Measurements from ENCODE around the gene CHCHD6.

Gene CHCHD6

GRCh38 chr3:126706631-126707030 lies 2.6 kb downstream of the CHCHD6 start:
- DNase-seq = no peak

GRCh38 chr3:126711121-126711760 lies 7.2 kb downstream of the CHCHD6 start:
- DNase-seq = no peak

DNA sequence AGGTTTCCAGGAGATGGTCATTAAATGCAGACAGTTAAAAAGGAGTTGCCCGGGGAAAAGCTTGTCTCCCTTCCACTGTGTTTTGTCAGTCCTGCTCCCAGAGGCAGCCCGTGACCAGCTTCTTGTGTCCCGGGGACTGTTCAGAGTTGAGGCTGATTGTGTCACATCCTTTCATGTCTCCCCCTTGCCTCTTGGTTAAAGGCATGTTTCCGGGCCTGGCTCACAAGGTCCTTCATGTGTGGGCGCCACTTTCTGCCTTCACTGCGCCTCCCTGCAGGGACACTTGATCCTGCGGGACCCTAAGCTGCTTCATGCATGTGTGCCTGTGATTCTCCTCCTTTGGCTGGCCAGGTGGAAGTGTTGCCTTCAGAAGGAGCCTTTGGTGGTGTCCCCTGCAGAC lies 9.2 kb downstream of the CHCHD6 start:
- DNase-seq = no peak

- no peak for DNase-seq
Measured at GRCh38 chr3:126714276-126714900, 10.3 kb downstream of the CHCHD6 start.

DNA sequence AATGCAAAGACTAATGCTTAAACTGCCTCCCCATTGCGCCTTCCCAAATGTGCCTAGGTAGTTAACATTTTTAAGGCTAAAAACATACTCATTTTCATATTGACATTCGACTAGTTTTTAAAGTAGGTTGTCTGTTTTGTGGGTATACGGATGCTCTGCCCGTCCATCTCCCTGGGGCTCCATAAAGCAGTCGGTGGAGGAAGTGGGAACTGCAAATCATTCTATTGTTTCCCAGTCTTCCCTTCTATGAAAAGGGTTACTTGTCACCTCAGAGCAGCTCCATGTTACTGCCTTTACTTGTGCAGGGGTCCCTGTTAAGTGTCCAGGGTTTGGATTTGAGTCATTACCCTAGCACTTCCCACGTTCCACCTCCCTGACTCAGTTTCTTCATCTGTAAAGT lies 10.9 kb downstream of the CHCHD6 start:
- no peak for DNase-seq

DNA sequence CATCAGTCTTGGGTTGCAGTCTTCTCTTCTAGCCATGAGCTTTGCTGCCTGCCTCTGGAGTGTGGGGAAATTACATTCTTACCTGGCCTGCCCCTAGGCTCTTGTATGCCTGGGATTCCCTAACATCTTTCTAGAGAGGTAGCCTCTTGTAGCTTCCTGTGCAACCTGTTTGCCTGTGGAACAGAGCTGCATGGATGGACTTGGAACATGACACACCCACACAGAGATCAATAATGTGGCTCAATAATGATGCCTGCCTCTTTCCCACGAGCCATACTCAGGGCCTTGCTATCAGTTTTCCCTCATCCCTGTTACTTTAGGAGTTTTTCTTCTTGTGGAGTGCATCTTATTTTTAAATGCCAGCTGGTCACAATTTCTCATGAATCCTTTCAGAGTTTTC lies 11.4 kb downstream of the CHCHD6 start:
- DNase-seq = no peak

GRCh38 chr3:126716057-126716456 lies 12.0 kb downstream of the CHCHD6 start:
- no peak for DNase-seq

- no peak for DNase-seq
Measured at GRCh38 chr3:126718561-126719445, 14.8 kb downstream of the CHCHD6 start.

- DNase-seq = no peak
Measured at GRCh38 chr3:126720596-126720995, 16.6 kb downstream of the CHCHD6 start.

- DNase-seq = no peak
Measured at GRCh38 chr3:126721246-126721645, 17.2 kb downstream of the CHCHD6 start.

DNA sequence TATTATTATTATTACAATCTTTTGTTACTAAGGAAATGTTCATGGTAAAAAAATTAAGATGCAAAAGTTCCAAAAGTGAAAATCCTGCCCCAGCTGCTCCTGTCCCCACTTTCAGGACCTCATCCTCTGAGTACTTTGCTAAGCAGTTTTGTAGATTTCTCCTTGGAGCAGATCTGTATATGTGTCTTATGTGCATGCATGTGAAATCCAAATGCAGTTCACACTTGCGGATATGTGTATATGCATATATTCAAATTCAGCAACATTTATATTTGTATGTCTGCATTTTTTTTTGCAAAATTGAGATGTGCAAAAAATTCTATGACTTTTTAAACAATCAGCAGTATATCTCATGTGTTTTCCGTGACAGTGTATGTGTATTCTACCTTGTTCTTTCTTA lies 19.2 kb downstream of the CHCHD6 start:
- no peak for DNase-seq

- DNase-seq = no peak
Measured at GRCh38 chr3:126723801-126724200, 19.8 kb downstream of the CHCHD6 start.

- DNase-seq = no peak
Measured at GRCh38 chr3:126728680-126729079, 24.6 kb downstream of the CHCHD6 start.

DNA sequence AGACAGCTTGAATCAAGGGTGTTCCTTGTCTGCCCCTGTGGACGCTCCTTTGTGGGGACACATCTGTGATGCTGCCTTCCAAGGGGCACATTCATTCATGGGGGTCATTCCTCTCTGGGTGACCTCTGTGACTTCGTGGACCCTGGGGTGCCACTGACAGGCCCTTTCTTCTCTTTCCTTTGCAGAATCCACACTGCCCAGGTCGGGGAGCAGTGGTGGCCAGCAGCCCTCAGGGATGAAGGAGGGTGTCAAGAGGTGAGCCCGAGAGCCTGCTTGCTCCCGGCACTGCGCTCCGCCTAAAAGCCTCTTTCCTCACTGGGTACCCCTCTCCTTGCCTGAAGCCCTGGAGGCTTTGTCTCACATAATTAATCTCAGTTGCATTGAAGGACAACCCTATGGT lies 26.3 kb downstream of the CHCHD6 start:
- DNase-seq = no peak

- peak in 1 of 2 donors; percentile 3 for DNase-seq
Measured at GRCh38 chr3:126731044-126731443, 27.0 kb downstream of the CHCHD6 start.

- no peak for DNase-seq
Measured at GRCh38 chr3:126732281-126733060, 28.4 kb downstream of the CHCHD6 start.

- DNase-seq = no peak
Measured at GRCh38 chr3:126733061-126733430, 29.0 kb downstream of the CHCHD6 start.

GRCh38 chr3:126734106-126734723 lies 30.2 kb downstream of the CHCHD6 start:
- DNase-seq = no peak

DNA sequence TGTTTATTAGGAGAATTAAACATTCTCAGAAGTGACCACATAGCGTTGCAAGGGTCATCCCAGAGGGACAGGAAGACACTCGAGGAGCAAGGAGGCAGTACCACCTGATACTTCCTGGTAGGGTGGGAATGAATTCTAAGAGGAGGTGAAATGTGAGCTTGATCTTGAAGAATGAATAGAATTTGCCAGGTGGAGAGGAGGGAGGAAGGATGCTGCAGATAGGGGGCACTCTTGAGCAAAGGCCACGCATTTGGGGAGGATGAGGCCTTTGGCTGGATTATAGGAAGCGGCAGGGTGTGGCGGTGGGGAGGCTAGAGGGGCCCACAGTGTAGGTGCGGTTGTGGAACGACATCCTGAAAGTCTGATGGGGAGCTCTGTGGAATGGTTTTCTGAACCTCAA lies 33.5 kb downstream of the CHCHD6 start:
- DNase-seq = no peak

- DNase-seq = no peak
Measured at GRCh38 chr3:126742057-126742456, 38.0 kb downstream of the CHCHD6 start.

- no peak for DNase-seq
Measured at GRCh38 chr3:126743350-126743749, 39.3 kb downstream of the CHCHD6 start.

- no peak for DNase-seq
Measured at GRCh38 chr3:126743781-126744180, 39.7 kb downstream of the CHCHD6 start.

Measured in bone marrow (tissue), 2 donors.